ENCODE results near the gene MYRF. TPM values are rescaled to one million over a fixed set of nuclear protein-coding genes. Genes with fewer than 3 reads are reported as not detected.

The MYRF gene
- total RNA-seq, 2 experiments from 2014 or later = 0.19 to 1.1 TPM

GRCh38 chr11:61717286-61718033 lies 35.0 kb upstream of the MYRF start:
- TF ChIP-seq EZH2phosphoT487 (IDR thresholded peaks at IDR 0.05; ENCODE audit: borderline replicate concordance, low read depth, low read length) = no peak
- TF ChIP-seq, protein P1, sequence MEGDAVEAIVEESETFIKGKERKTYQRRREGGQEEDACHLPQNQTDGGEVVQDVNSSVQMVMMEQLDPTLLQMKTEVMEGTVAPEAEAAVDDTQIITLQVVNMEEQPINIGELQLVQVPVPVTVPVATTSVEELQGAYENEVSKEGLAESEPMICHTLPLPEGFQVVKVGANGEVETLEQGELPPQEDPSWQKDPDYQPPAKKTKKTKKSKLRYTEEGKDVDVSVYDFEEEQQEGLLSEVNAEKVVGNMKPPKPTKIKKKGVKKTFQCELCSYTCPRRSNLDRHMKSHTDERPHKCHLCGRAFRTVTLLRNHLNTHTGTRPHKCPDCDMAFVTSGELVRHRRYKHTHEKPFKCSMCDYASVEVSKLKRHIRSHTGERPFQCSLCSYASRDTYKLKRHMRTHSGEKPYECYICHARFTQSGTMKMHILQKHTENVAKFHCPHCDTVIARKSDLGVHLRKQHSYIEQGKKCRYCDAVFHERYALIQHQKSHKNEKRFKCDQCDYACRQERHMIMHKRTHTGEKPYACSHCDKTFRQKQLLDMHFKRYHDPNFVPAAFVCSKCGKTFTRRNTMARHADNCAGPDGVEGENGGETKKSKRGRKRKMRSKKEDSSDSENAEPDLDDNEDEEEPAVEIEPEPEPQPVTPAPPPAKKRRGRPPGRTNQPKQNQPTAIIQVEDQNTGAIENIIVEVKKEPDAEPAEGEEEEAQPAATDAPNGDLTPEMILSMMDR (conservative IDR thresholded peaks at IDR 0.05; ENCODE audit: low read length) = no peak
- Histone ChIP-seq H4K20me1 (ENCODE audit: insufficient read depth, low read length) (no peaks in the 10 kb centered on the region), H2AFZ (ENCODE audit: low read length) (no peak overlapping the region), H3K4me3 (ENCODE audit: low read depth, low read length, poor library complexity, severe bottlenecking) (no peak overlapping the region), H3K36me3 (ENCODE audit: insufficient read depth, low read length) (no peaks in the 10 kb centered on the region), H3K79me2 (ENCODE audit: insufficient read depth, low read depth, low read length) (no peaks in the 10 kb centered on the region), H3K4me2 (ENCODE audit: low read length) (no peak overlapping the region), H3K9me3 (ENCODE audit: low read length) (no peaks in the 10 kb centered on the region), H3K4me1 (ENCODE audit: insufficient read depth, low read length, poor library complexity, severe bottlenecking) (no peaks in the 10 kb centered on the region), H3K9me2 (ENCODE audit: insufficient read depth, low read length) (no peaks in the 10 kb centered on the region), H3K27ac (ENCODE audit: low read depth, low read length, poor library complexity, severe bottlenecking) (no peak overlapping the region)
- no TSS peak for BruUV-seq (replicated peaks)
- ChIA-PET CTCF (ENCODE audit: unreplicated experiment) (no interaction called here), POLR2A (no interaction called here)
- intact Hi-C loops (cut with micrococcal nuclease; ENCODE audit: unreplicated experiment) = no loop called here
- DNase-seq (ENCODE audit: low spot score) = no peak

DNA sequence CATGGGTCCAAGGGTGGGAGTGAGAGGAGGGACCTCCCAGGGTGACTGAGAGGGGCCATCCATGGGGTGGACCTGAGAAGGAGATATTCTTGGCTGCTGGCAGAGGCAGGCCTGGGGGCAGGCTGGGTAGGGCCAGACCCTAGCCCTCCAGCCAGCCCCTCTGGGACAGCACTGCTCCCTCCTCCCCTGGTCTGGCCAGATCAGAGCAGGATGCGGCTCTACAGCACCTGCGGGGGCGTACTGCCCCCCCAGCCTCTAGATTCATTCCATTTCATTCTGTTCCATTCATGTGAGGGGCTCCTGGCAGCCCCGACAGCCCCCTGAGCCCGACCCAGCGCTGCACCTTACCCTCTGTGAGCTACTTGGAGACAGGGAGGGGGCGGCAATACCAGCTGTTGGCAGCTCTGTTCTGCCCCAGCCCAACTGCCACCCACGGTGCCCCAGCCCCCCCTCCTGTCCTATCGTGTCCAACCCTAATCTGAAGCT lies 34.3 kb upstream of the MYRF start:
- intact Hi-C loops (cut with micrococcal nuclease; ENCODE audit: unreplicated experiment) = no loop called here
- Histone ChIP-seq H3K36me3 (ENCODE audit: insufficient read depth, low read length) (no peaks in the 10 kb centered on the region), H3K4me1 (ENCODE audit: insufficient read depth, low read length, poor library complexity, severe bottlenecking) (no peaks in the 10 kb centered on the region), H3K79me2 (ENCODE audit: insufficient read depth, low read depth, low read length) (no peaks in the 10 kb centered on the region), H4K20me1 (ENCODE audit: insufficient read depth, low read length) (no peaks in the 10 kb centered on the region), H2AFZ (ENCODE audit: low read length) (no peak overlapping the region), H3K27ac (ENCODE audit: low read depth, low read length, poor library complexity, severe bottlenecking) (no peak overlapping the region), H3K4me3 (ENCODE audit: low read depth, low read length, poor library complexity, severe bottlenecking) (no peak overlapping the region), H3K9me2 (ENCODE audit: insufficient read depth, low read length) (no peaks in the 10 kb centered on the region), H3K4me2 (ENCODE audit: low read length) (no peak overlapping the region), H3K9me3 (ENCODE audit: low read length) (no peaks in the 10 kb centered on the region)
- BruUV-seq (replicated peaks) = no TSS peak
- ChIA-PET POLR2A (no interaction called here), CTCF (ENCODE audit: unreplicated experiment) (interaction anchor here (0.6 kb wide), 1 partner anchor 186 kb away, joined by 6 read pairs; no protein-coding TSS in a partner anchor)
- DNase-seq (ENCODE audit: low spot score) = no peak
- TF ChIP-seq EZH2phosphoT487 (IDR thresholded peaks at IDR 0.05; ENCODE audit: borderline replicate concordance, low read depth, low read length) = no peak
- TF ChIP-seq, protein P1 (conservative IDR thresholded peaks at IDR 0.05; ENCODE audit: low read length) = no peak

All from OCI-LY7 (cell line).